ENCODE data around the gene CUX1. TPM values are rescaled to one million over a fixed set of nuclear protein-coding genes. Genes with fewer than 3 reads are reported as not detected.
"Not testable (repeated sequence)": the region's sequence is repeated elsewhere in the genome, so short reads cannot be mapped to it uniquely, and the experiment has no call there.

Gene CUX1
- total RNA-seq, 1 experiment from 2014 or later = 36.5 TPM

- no peak for DNase-seq (ENCODE audit: low spot score)
Observed at GRCh38 chr7:102138676-102139075, 321.2 kb downstream of the CUX1 start.

- no peak for DNase-seq (ENCODE audit: low spot score)
Observed at GRCh38 chr7:102140952-102141370, 323.5 kb downstream of the CUX1 start.

- DNase-seq (ENCODE audit: low spot score) = not testable (repeated sequence)
Observed at GRCh38 chr7:102142433-102142832, 325.0 kb downstream of the CUX1 start.

- no peak for DNase-seq (ENCODE audit: low spot score)
Observed at GRCh38 chr7:102146122-102146521, 328.7 kb downstream of the CUX1 start.

GRCh38 chr7:102147008-102147407 lies 329.6 kb downstream of the CUX1 start:
- DNase-seq (ENCODE audit: low spot score) = no peak

- DNase-seq (ENCODE audit: low spot score) = no peak
Observed at GRCh38 chr7:102148799-102149198, 331.4 kb downstream of the CUX1 start.

- DNase-seq (ENCODE audit: low spot score) = no peak
Observed at GRCh38 chr7:102149416-102149815, 332.0 kb downstream of the CUX1 start.

GRCh38 chr7:102150266-102150665 lies 332.8 kb downstream of the CUX1 start:
- no peak for DNase-seq (ENCODE audit: low spot score)

GRCh38 chr7:102152672-102153598 lies 335.5 kb downstream of the CUX1 start:
- DNase-seq (ENCODE audit: low spot score) = peak; percentile 46

- DNase-seq (ENCODE audit: low spot score) = no peak
Observed at GRCh38 chr7:102153599-102153946, 336.1 kb downstream of the CUX1 start.

- no peak for DNase-seq (ENCODE audit: low spot score)
Observed at GRCh38 chr7:102154425-102154824, 337.0 kb downstream of the CUX1 start.

GRCh38 chr7:102155821-102156441 lies 338.5 kb downstream of the CUX1 start:
- no peak for DNase-seq (ENCODE audit: low spot score)

- no peak for DNase-seq (ENCODE audit: low spot score)
Observed at GRCh38 chr7:102156867-102157266, 339.4 kb downstream of the CUX1 start.

- DNase-seq (ENCODE audit: low spot score) = no peak
Observed at GRCh38 chr7:102165136-102165535, 347.7 kb downstream of the CUX1 start.

GRCh38 chr7:102167254-102167653 lies 349.8 kb downstream of the CUX1 start:
- DNase-seq (ENCODE audit: low spot score) = no peak

- DNase-seq (ENCODE audit: low spot score) = no peak
Observed at GRCh38 chr7:102169651-102170392, 352.4 kb downstream of the CUX1 start.

- DNase-seq (ENCODE audit: low spot score) = no peak
Observed at GRCh38 chr7:102170393-102170970, 353.1 kb downstream of the CUX1 start.

GRCh38 chr7:102173669-102174068 lies 356.2 kb downstream of the CUX1 start:
- DNase-seq (ENCODE audit: low spot score) = no peak

- DNase-seq (ENCODE audit: low spot score) = no peak
Observed at GRCh38 chr7:102175423-102176170, 358.2 kb downstream of the CUX1 start.

GRCh38 chr7:102178410-102178809 lies 361.0 kb downstream of the CUX1 start:
- DNase-seq (ENCODE audit: low spot score) = no peak

GRCh38 chr7:102180727-102181126 lies 363.3 kb downstream of the CUX1 start:
- DNase-seq (ENCODE audit: low spot score) = no peak

Measured in A172 (cell line).